Hepatic stellate cell (primary cell): Measurements from ENCODE around the gene AFAP1.

ENCODE experiments used
- DNase-seq: peaks from one replicate; pipeline ENCODE4 v3.0.0; 2011; ENCODE audit warnings: low spot score

The AFAP1 gene

DNA sequence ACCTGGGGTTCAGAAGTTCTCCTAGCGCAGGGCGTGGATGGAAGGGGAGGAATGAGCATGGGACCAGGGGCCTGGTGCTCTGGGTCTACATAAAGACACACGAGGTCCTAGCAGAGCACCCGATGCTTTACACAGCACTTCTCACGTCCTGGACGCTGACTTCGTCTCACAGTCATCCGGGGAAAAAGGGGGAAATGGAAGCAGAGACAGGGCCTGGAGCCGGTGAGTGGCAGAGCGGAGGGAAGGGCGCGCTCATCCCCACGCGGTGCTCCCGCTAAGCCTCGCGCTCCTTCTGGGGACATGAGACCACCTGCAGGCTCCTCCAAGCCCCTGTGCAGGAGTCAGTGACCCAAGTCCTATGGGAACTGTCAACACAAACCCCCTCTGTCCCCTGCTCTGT, 157.7 kb downstream of the AFAP1 start:
- DNase-seq, result no peak

DNA sequence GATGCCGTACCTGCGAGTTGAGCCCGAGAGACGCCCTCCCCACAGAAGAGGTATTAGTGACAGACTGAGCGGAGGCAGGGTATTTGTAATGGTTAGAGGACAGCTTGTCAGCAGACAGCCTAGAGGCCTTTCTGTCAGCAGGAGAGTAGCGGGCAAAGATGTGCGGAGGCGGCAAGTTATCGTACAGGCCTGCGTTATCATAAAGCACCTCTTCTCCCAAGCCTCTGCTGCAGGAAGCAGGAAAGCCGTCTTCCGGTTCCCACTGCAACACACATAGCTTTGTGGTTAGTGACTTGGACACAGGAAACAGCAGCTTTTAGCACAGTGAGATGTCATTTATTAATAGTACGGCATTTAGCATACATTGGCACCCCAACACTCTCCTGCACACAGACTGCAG, 158.3 kb downstream of the AFAP1 start:
- DNase-seq, result peak; percentile 75

DNA sequence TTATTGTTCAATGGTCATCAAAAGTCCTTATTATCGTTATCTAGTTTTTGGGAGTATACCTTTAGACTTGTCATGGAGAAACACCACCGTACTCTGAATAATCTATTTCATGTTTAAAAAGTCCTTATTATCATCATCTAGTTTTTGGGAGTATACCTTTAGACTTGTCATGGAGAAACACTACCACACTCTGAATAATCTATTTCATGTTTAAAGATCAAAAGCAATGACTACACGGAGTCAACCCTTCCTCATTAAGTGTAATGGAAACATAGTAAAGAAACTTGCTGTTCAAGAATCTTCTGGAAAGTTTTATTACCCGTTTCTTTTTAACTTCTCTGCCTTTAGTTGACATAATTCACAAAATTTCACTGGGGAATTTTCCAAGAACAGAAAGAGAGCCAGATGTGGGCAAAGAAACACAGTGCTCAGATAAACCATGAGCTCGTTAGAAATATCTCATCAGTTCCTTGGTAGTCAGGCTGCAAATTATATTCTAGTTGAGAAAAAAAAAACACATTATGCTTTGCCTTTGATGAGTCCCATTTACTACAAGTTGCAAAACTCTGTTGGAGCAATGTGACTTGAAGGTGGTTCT, 158.8 kb downstream of the AFAP1 start:
- no peak for DNase-seq

DNA sequence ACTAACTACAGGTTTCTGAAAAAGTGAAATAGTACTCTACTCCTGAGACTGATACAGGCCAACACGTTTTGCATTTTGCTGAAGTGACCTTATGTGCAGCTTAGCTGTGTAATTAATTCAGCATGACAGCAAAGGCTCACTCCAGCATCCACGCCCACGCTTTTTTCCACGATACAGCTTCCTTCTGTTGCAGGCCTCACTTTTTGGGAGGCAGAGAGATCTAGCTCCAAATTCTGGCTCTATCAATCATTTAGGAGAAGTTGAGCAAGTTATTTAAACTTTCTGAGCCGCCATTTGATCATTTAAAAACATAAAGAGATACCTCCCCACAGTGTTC, 160.3 kb downstream of the AFAP1 start:
- DNase-seq, result no peak

DNA sequence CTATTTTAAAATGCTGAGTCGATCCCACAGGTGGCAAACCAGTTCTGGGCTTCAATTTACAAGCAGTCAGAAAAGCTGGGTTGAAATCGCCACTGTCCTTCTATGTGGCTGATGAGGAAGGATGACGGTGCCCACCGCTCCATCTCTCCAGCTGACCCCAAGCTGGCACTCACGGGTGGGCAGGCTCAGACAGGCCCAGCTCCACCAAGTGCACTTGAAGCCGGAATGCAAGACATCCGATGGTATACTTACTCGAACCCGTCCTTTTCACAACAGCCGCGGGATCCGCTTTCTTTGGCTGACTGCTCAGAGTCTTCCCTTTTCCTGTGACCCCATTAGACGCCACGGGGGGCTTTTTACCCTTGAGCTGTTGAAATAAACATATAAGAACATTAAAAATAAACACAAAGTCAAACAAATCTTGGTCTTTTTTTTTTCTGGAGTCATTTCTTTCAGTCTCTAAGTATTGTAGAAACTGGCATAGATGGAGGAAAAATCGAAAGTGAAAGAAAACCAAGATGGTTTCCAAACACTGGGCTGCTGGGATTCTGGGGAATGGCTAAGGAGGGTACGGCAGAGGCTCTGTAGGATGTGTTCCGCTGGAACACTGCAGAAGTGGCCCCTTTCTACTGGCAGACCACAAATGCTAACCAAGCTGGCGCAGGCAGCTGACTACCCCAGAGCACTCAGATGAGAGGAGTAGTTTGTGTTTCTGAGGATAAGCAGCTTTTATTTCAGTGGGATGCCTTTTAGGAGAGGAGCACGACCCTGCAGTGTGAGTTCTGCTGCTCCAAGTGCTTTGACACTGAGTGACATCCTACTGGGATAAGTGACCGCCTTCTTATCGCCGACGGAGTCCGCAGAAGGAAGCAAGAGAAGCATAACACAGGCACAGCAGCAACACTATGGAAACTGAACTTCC, 160.9 kb downstream of the AFAP1 start:
- peak; percentile 60 for DNase-seq

DNA sequence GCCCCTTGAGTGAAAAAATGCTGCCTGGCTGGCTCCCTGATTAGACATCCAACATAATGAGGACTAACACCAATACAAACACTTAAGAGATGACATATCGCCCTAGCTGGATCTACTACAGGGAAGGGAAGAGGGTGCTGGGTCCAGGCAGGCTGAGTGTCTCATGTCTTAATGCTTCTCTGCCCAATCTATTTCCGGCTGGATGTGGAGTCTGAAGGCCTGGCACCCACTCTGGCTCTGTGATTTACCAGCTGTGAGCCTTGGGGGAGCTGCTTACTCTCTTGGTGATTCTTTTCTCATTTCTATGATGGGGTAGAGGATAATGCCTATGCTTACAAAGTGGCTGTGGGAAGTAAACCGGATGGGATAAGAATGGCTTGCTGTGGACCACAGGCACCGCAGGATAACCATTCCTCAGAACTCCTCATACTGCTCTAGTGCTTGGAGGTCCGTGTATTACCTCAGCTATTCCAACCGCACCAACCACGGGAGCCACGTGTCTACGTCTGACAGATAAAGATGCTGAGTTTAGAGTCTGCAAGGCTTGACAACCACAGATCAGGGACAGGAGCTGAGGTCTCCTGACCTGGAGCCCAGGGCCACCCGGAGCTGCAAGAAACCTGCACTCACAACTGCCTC, 161.7 kb downstream of the AFAP1 start:
- no peak for DNase-seq

DNA sequence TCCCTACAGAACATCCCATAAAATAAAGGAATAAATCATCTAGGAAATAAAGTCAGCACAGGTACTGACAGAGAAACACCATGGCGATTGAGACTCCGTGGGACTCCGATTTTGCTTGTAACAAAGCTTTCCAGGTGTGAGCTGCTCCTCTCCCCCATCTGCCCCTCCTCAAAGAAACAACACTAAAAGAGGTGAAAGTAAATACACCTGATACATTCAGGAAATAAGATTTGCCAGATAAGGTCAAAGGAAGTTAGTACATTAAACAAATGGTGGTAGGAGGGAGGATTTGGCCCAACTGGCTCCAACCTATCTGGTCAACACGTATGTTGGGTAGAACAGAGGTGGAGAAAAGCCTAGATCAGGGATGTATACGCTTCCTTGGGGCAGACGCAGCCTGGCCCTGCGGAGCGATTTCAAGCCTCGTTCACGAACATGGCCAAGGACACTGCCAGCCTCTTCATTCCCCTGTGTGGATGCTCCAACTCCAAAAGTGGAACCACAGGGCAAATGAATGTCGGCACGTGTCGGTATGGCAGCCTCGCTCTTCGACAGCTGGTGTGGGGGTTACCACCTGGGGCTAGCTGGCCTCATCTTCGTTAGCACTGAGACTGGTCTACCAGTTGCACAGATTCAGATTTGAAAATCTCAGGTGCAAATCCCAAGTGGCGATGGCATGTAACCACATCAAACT, 162.5 kb downstream of the AFAP1 start:
- DNase-seq, result no peak

DNA sequence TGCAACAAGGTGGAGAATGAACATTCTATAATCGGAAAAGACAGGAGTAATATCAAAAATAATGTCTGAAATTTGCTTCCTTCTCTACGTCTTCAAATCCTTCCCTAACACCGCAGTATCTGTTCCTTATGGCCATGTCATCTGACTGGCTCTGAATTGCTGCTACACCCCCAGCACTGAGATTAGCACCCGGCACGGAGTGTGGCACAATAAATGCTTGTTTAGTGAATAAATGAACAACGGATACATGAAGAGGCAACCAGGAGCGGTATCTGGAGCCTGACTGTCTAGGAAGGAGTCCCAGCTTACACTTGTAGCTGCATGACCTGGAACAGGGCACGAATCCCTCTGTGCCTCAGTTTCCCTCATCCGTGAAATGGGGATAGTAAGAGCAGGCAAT, 164.3 kb downstream of the AFAP1 start:
- DNase-seq, result no peak

DNA sequence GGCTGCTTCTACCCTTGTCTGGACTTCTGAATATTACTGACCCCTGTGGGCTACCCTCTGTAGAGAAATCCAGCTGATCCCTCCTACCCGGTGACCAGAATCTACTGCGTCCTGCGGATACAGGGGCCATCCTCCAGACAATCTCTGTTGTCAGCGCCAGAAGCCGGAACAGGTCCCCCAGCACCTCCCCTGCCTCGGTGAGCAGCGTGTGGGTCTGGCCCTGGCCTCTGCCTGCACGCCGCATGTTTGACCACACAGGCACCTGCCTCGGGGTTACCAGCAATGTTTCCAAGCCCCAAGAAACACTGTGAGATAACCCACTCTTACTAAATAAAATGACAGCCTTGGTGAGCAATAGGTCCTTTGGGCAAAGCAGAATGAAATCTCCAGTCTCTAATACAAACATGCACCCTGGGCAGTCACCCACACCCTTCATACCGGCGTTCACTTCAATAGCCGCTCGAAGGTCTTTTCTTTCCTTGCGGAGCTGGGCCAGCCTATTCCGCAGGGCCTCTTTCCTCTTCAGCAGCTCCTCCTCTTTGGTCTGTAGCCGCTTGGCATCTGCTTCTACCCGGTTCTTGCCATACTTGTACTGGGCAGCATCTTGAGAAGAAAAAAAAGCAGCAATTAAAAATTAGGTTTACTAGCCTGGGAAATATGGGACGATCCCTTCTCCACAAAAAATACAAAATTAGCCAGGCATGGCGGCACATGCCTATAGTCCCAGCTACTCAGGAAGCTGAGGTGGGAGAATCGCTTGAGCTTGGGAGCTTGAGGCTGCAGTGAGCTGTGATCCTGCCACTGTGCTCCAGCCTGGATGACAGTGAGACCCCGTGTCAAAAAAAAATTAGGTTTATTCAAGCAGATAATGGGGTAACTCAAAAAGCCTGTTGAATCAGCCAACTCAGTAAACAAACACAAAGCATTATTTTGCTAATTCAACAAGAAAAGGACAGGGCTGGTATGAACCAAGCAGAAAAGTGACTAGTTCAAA, 165.1 kb downstream of the AFAP1 start:
- no peak for DNase-seq

DNA sequence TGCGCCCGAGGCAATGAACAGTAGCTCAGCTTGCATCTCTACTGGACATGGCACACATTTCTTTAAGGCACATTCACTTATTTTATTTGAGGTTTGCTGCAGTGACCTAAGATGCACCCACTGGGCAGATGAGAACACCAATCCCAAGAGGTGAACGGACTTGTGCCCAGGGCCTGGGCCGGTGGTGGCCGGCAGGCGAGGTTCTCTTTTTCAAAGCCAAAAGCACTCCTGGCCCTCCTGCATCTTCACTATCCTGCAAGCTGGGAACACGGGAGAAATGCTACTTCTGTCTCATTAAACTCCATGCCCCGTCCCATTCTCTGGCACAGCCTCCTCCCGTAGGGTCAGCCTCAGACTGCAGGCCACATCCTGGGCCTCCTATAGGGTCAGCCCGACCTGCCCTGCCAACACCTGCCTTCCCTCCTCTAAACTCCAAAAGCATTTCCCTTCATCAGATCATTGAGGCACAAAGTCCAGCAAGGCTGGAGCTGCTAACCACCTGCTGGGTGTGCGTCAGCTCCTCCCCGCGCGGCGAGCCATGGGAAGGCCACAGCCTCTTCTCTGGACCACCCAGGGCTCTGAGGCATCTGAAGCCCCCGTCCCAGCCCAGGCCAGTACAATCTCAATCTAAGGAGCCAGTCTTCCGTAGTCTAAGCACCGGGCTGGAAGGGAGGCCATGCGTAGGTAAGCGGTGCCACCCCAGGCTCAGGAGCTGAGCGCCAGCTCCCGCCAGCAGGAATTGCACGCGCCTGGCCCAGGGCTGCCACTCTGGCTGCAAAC, 166.1 kb downstream of the AFAP1 start:
- DNase-seq, result no peak

DNA sequence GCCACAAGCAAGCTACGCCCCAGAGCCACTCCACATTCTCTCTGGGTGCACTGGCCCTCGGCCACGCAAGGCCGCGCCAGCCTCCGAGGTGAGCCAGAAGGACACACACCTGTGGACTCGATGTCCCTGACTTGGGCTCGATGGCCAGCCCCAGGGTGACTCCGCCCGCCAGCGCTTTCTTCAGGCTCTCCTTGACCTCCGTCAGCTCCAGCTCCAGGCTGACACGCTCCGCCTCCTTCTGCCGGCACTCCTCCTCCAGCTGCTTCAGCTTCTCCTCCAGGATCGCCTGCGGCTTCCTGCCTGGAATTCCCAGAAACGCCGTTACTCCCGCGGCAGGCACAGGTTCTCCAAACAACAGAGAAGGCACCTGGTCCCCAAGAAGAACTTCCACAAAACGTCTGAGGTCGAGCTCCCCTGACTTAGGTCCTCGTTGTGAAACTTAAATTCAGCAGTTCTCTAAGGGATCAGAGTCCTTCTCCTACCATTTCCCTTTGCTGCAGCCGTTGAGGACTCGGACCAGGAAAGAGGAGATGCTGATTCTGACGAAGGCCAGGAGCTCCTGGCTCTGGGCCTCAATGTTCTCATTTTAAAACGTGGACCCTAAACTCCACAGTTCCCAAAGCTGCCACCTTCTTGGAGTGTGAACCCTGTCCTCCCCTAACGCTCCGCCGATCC, 166.8 kb downstream of the AFAP1 start:
- DNase-seq, result peak; percentile 47

DNA sequence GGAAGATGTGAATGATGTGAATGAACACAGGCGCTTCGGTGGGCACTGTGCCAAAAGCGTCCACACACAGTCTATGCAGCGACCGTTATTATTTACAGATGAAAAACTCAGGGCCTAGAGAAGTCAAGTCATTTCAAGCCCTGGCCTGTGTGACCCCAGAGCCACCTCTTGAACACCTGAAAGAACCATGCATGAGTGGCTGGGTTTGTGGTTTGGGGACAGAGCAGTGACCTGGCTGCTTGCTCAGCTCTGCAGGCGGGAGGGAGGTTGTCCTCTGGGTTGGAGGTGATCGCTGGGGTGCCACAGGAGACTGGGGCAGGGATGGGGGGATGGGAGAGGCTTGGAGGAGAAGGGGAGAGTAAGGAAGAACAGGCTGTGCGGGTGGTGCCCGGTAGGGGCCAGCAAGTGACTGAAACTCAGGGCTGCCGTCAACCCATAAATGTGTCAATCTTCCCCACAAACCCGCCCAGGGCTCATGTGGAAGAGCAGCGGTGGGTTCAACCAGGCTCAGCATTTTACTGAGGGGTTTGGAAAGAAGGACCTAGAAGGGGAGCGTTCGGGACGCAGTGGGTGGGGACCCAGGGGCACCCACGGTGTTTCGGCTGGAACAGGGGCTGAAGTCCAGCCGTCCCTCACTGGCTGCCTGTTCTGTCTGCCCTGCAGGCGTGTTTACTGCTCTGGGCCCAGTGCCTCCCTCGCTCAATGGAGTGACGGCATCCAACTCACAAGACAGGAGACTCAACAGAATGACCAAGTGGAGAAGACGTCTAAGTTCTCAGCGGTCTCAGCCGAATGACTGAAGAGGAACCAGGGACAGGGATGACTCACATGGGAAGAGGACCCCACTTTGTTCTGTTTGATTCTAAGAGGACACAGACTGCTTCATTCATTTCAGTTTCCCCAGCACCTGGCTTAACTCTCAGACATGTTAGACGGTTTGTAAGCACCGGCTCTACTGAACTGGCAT, 167.8 kb downstream of the AFAP1 start:
- DNase-seq, result no peak

DNA sequence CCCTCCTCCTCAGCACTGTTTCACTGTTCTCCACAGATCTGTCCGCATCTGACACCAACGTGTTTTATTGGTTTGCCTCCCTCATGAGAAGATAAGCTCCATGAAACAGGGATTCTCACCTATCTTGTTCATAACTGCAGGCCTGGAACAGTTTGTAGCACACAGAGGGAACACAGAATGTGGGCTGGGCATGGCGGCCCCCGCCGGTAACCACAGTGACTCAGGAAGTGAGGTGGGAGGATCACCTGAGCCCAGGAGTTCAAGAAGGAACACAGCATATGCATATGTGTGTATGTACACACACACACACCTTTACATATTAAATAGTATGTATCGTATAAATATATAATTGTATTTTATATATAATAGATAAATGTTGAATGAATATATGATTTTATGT, 168.6 kb downstream of the AFAP1 start:
- no peak for DNase-seq

DNA sequence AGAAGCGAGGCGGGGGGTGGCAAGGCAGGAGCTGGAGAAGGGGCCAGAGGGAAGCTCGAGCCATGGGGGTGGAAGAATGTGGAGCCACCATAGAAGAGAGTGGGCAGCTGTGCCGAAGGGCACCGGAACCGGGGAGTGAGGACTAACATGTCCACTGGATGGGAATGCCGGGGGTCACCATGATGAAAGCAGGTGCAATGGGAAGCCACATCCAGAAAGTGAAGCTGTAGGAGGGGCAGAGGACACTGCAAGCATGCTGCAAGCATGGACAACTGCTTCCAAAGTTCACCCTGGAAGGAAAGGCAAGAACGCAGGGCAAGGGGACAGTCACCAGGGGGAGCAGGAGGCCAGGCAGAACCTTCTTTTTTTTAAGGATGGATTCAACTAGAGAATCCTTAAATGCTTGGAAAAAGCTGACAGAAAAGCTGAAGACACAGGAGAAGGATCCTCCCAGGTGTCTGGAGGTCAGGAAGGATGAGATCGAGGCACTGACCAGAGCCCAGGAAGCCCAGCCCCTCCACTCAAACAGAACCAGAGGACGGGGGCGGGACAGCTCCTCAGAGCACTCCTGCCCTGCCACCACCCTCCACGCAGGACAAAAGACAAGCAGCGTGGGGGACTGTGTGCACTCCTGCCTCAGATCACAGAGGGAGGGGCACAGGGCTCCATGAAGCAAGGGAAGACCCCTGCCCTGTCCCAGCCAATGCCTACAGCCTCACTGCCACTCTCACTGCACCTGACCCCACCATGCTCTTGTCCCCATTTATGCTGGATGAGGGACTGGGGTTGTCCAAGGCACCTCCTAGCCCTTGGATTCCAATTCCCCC, 169.2 kb downstream of the AFAP1 start:
- peak; percentile 54 for DNase-seq

DNA sequence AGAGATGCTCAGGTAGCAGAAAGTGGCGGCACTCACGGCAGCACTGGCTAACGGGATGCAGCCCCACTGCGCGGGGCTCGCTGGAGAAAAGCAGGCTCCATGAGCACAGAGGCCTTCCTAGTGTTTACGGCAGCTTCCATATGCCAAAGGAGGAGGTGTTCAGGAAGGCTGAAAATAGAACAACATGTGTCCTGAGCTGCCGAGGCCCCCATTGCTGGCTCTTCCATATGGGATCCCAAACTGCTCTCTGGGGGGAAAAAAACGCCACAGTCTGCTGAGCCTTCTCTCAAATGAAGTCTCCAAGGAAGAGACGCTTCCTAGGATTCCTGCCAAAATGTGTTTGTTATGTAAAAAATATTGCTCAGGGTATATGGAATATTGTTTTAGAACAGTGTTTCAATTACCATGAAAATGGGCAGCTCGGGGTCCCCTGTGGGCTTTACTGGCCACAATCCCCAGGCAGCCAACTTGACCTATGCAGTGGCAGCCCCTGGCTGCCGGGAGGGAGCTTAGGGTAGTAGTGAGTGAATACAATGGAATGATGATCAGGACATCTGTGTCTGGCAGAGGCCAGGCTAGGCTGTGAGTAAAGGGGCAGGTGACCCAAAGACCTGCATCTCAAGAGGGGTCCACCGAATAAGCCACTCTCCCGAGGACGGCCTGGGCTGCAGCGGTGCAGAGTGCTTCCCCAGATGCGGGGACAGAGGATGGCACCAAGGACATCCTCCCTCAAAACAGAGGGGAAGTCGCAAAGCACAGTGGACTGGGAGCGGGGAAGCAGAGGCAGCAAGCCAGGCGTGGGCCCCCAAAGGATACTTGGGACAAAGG, 170.1 kb downstream of the AFAP1 start:
- DNase-seq, result no peak

DNA sequence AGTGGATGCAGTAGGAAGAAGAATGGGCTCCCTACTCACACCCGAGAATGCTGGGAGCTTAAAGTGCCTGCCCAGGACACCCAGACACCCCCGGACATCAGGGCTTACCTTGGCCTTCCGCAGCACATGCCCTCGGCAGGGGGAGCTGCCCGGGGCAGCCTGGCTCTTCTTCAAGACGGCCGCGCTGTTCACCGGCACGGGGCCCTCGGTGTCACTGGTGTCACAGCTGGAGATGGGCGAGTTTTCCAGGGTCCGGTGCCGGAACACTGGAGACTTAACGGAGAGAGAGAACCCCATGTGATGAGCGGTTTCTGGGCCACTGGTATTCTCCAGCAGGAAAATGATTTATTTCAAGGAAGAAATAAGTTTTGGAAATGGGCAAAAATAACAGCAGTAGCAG, 170.9 kb downstream of the AFAP1 start:
- DNase-seq, result no peak

DNA sequence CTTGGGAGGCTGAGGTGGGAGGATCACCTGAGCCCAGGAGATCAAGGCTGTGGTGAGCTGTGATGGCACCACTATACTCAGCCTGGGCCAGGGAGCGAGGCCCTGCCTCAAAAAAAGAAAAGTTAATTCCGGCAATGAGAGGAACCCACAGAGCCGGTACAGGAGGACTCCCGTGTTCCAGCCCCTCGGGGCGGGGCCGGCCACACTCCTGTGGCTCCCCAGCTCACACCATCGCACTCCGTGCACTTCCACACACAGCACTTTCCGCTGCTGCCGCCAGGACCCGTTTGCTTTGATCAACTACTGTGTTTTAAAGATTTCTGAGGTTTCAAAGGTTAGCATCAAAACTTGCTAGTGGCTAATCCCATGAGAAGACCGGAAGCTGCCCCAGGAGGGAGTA, 171.7 kb downstream of the AFAP1 start:
- DNase-seq, result no peak
